GM06990 (cell line): ENCODE results near the gene HOXA6.

Source experiments
- DNase-seq: peaks from one replicate; pipeline ENCODE4 v3.0.0-alpha.2; 2011; ENCODE audit not compliant: insufficient read length; ENCODE audit errors: extremely low read depth
- H3K27me3 ChIP-seq: replicated peaks from 2 replicates; pipeline ENCODE4 v1.6.0; 2011; ENCODE audit warnings: low read length; ENCODE audit not compliant: control insufficient read depth, insufficient read depth
- H3K36me3 ChIP-seq: 2 replicates; pipeline ENCODE4 v1.5.1; 2011; ENCODE audit warnings: low read length; ENCODE audit not compliant: control insufficient read depth, insufficient read depth
- H3K4me3 ChIP-seq: replicated peaks from 2 replicates; pipeline ENCODE4 v1.5.1; 2011; ENCODE audit warnings: low read depth, mild to moderate bottlenecking, control low read depth, low read length
- CTCF ChIP-seq: IDR thresholded peaks from 2 replicates; pipeline ENCODE4 v1.5.1; 2011; ENCODE audit warnings: low read length, control low read depth, mild to moderate bottlenecking, inconsistent platforms; ENCODE audit not compliant: insufficient read depth, poor library complexity, severe bottlenecking

HOXA6 gene

GRCh38 chr7:27122077-27122910 is 25.3 kb downstream of the HOXA6 start:
- no peaks in the 10 kb centered on the region for H3K27me3 ChIP-seq
- DNase-seq = no peak
- no peaks in the 10 kb centered on the region for H3K36me3 ChIP-seq
- no peak for TF ChIP-seq CTCF
- H3K4me3 ChIP-seq = no peak overlapping the region

GRCh38 chr7:27121684-27122076 is 25.9 kb downstream of the HOXA6 start:
- TF ChIP-seq CTCF = no peak
- no peak overlapping the region for H3K4me3 ChIP-seq
- no peak for DNase-seq
- H3K27me3 ChIP-seq = no peaks in the 10 kb centered on the region
- H3K36me3 ChIP-seq = no peaks in the 10 kb centered on the region

GRCh38 chr7:27119412-27119911 is 28.1 kb downstream of the HOXA6 start:
- TF ChIP-seq CTCF = no peak
- no peak for DNase-seq
- Histone ChIP-seq H3K36me3 (no peaks in the 10 kb centered on the region), H3K27me3 (no peaks in the 10 kb centered on the region), H3K4me3 (no peak overlapping the region)

- H3K27me3 ChIP-seq = no peaks in the 10 kb centered on the region
- no peaks in the 10 kb centered on the region for H3K36me3 ChIP-seq
- H3K4me3 ChIP-seq = no peak overlapping the region
- no peak for TF ChIP-seq CTCF
- DNase-seq = no peak
Observed at GRCh38 chr7:27118580-27118979, 29.0 kb downstream of the HOXA6 start.

GRCh38 chr7:27117887-27118491 is 29.6 kb downstream of the HOXA6 start:
- DNase-seq = no peak
- H3K27me3 ChIP-seq = no peaks in the 10 kb centered on the region; the same call in 1 of the 2 replicates
- no peak for TF ChIP-seq CTCF
- no peak overlapping the region for H3K4me3 ChIP-seq
- no peaks in the 10 kb centered on the region for H3K36me3 ChIP-seq
